ENCODE measurements around the gene AGMO. TPM values are rescaled to one million over a fixed set of nuclear protein-coding genes. Genes with fewer than 3 reads are reported as not detected.

Gene AGMO
- total and polyA plus RNA-seq, 2 experiments from 2014 or later, result 6.5 to 7.3 TPM

GRCh38 chr7:15558756-15559155, 3.1 kb downstream of the AGMO start:
- no peaks in the 10 kb centered on the region for H3K9me3 ChIP-seq (ENCODE audit: low read depth)
- no peaks in the 10 kb centered on the region for H3K9me2 ChIP-seq (replicated peaks; ENCODE audit: insufficient read depth)
- H3K27me3 ChIP-seq, result no peaks in the 10 kb centered on the region
- no peak overlapping the region for H3K4me2 ChIP-seq
- no peak for DNase-seq (ENCODE audit: low spot score)
- no peaks in the 10 kb centered on the region for H4K20me1 ChIP-seq (ENCODE audit: insufficient read depth, poor library complexity, severe bottlenecking)
- TF ChIP-seq EZH2 (IDR thresholded peaks at IDR 0.05; ENCODE audit: borderline replicate concordance) (no peak), EZH2phosphoT487 (IDR thresholded peaks at IDR 0.05; ENCODE audit: low read depth, severe bottlenecking, unreplicated experiment) (no peak), CTCF (IDR thresholded peaks at IDR 0.05; ENCODE audit: poor library complexity) (no peak)
- H3K4me1 ChIP-seq (ENCODE audit: insufficient read depth), result peaks cover 12% of the 10 kb centered on the region
- 88% methylated on average over 2 of the region's 2 CpGs for WGBS (ENCODE audit: low lambda C conversion rate, missing lambda C conversion rate)
- H2AFZ ChIP-seq, result no peak overlapping the region
- H3K27ac ChIP-seq, result no peak overlapping the region
- no peaks in the 10 kb centered on the region for H3K36me3 ChIP-seq (replicated peaks; ENCODE audit: insufficient read depth, low read depth)
- H3K79me2 ChIP-seq, result no peaks in the 10 kb centered on the region
- H3K4me3 ChIP-seq, result no peak overlapping the region

GRCh38 chr7:15557686-15558085, 4.1 kb downstream of the AGMO start:
- no peaks in the 10 kb centered on the region for H3K9me2 ChIP-seq (replicated peaks; ENCODE audit: insufficient read depth)
- no peaks in the 10 kb centered on the region for H3K79me2 ChIP-seq
- no peak for DNase-seq (ENCODE audit: low spot score)
- H3K4me2 ChIP-seq, result no peak overlapping the region
- peaks cover 15% of the 10 kb centered on the region for H3K4me1 ChIP-seq (ENCODE audit: insufficient read depth)
- no peaks in the 10 kb centered on the region for H3K9me3 ChIP-seq (ENCODE audit: low read depth)
- H2AFZ ChIP-seq, result no peak overlapping the region
- H3K27ac ChIP-seq, result no peak overlapping the region
- H3K27me3 ChIP-seq, result no peaks in the 10 kb centered on the region
- no peaks in the 10 kb centered on the region for H4K20me1 ChIP-seq (ENCODE audit: insufficient read depth, poor library complexity, severe bottlenecking)
- no peak overlapping the region for H3K4me3 ChIP-seq
- no peaks in the 10 kb centered on the region for H3K36me3 ChIP-seq (replicated peaks; ENCODE audit: insufficient read depth, low read depth)
- TF ChIP-seq EZH2 (IDR thresholded peaks at IDR 0.05; ENCODE audit: borderline replicate concordance) (no peak), EZH2phosphoT487 (IDR thresholded peaks at IDR 0.05; ENCODE audit: low read depth, severe bottlenecking, unreplicated experiment) (no peak)

GRCh38 chr7:15557186-15557585, 4.6 kb downstream of the AGMO start:
- H3K36me3 ChIP-seq (replicated peaks; ENCODE audit: insufficient read depth, low read depth), result no peaks in the 10 kb centered on the region
- H2AFZ ChIP-seq, result no peak overlapping the region
- TF ChIP-seq EZH2 (IDR thresholded peaks at IDR 0.05; ENCODE audit: borderline replicate concordance) (no peak), EZH2phosphoT487 (IDR thresholded peaks at IDR 0.05; ENCODE audit: low read depth, severe bottlenecking, unreplicated experiment) (no peak), CTCF (IDR thresholded peaks at IDR 0.05; ENCODE audit: poor library complexity) (no peak)
- no peak overlapping the region for H3K27ac ChIP-seq
- DNase-seq (ENCODE audit: low spot score), result no peak
- no peaks in the 10 kb centered on the region for H4K20me1 ChIP-seq (ENCODE audit: insufficient read depth, poor library complexity, severe bottlenecking)
- H3K9me2 ChIP-seq (replicated peaks; ENCODE audit: insufficient read depth), result no peaks in the 10 kb centered on the region
- WGBS (ENCODE audit: low lambda C conversion rate, missing lambda C conversion rate), result 82% methylated on average over 8 of the region's 8 CpGs
- no peaks in the 10 kb centered on the region for H3K27me3 ChIP-seq
- peaks cover 15% of the 10 kb centered on the region for H3K4me1 ChIP-seq (ENCODE audit: insufficient read depth)
- no peaks in the 10 kb centered on the region for H3K9me3 ChIP-seq (ENCODE audit: low read depth)
- H3K4me2 ChIP-seq, result no peak overlapping the region
- H3K79me2 ChIP-seq, result no peaks in the 10 kb centered on the region
- H3K4me3 ChIP-seq, result no peak overlapping the region

GRCh38 chr7:15556339-15557105, 5.3 kb downstream of the AGMO start:
- no peak for DNase-seq (ENCODE audit: low spot score)
- TF ChIP-seq EZH2phosphoT487 (IDR thresholded peaks at IDR 0.05; ENCODE audit: low read depth, severe bottlenecking, unreplicated experiment), result no peak
- Histone ChIP-seq H3K27me3 (no peaks in the 10 kb centered on the region), H3K36me3 (replicated peaks; ENCODE audit: insufficient read depth, low read depth) (no peaks in the 10 kb centered on the region), H3K79me2 (no peaks in the 10 kb centered on the region), H3K4me3 (no peak overlapping the region), H4K20me1 (ENCODE audit: insufficient read depth, poor library complexity, severe bottlenecking) (no peaks in the 10 kb centered on the region), H2AFZ (no peak overlapping the region), H3K9me2 (replicated peaks; ENCODE audit: insufficient read depth) (no peaks in the 10 kb centered on the region), H3K4me2 (no peak overlapping the region), H3K4me1 (ENCODE audit: insufficient read depth) (peaks cover 15% of the 10 kb centered on the region), H3K27ac (no peak overlapping the region), H3K9me3 (ENCODE audit: low read depth) (no peaks in the 10 kb centered on the region)
- 62% methylated on average over 4 of the region's 4 CpGs for WGBS (ENCODE audit: low lambda C conversion rate, missing lambda C conversion rate)

Measured in hepatocyte (in vitro differentiated cells).